T-helper 1 cell (primary cell): ENCODE measurements around the gene TNIK.
"Not testable (repeated sequence)": the region's sequence is repeated elsewhere in the genome, so short reads cannot be mapped to it uniquely, and the experiment has no call there.

Experiments
- DNase-seq, 5 donors: peaks; one replicate each; pipeline ENCODE4 v3.0.0-alpha.2; 2012 to 2020

TNIK gene

DNA sequence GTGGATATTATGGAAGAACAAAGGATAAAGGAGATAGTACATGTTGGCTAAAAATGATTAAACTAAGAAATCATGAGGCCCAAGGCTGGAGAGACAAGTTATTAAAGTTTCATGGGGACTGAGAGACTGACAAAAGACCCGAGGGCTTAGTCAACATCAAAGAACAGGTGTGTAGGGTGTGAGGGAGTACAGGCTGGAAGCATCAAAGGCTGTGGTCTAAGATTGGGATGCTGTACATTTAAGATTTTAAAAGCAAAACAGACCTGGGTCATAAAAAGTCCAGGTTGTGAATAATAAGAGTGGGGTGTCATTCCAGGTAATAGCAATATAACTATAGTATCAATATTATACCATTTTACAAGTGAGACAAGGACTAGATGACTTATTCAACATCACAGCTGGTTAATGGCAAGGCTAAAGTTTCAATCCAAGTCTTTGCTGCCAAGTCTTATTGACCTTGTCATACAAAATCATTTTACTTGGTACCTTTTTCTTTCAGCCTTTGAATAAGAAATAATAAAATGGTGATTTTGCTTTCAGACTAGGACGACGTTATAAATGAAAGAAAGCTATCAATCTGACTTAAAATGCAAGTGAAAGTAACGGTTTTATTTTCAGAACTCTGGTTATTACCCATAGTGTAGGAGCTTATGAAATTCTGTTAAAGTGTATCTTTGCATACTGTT is 211.6 kb downstream of the TNIK start:
- DNase-seq, result peak in 1 of 5 donors; percentile 53

- no peak for DNase-seq
Measured at GRCh38 chr3:171245796-171246765, 214.1 kb downstream of the TNIK start.

- DNase-seq, result no peak
Measured at GRCh38 chr3:171242951-171243350, 217.3 kb downstream of the TNIK start.

DNA sequence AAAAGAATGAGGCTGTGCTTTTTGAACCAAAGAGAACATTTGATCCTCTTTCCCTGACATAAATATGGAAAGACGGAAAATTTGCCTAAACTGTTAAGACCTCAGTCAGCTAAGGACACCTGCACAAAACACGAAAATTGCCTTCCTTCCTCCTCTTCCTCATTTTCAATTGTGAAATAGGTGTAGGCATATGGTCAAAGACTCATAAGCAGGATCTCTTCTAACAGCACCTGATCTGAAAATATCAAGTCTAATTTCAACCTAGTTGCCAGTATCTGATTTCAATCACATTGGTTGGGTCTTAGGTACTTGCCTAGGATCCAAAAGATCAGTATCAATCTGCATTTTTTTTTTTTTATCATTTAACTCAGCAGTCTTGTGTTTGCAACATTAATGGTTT is 218.0 kb downstream of the TNIK start:
- DNase-seq, result no peak

GRCh38 chr3:171241655-171242054 is 218.6 kb downstream of the TNIK start:
- not testable (repeated sequence) for DNase-seq

DNA sequence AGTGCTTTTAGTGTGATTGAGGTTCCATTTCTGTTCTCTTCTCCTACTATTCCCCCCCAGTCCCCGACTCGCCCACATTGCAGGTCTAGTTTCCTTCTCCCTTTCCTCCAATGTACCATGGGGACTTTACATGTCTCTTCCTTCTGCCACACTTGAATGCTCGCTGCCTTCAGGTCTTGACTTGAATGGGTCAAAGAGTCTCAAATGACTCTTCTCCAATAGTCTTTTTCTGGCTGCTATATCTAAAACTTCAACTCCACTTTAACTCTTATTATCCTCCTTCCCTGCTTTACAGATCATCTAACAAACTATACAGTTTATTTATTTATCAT is 219.7 kb downstream of the TNIK start:
- no peak for DNase-seq

DNA sequence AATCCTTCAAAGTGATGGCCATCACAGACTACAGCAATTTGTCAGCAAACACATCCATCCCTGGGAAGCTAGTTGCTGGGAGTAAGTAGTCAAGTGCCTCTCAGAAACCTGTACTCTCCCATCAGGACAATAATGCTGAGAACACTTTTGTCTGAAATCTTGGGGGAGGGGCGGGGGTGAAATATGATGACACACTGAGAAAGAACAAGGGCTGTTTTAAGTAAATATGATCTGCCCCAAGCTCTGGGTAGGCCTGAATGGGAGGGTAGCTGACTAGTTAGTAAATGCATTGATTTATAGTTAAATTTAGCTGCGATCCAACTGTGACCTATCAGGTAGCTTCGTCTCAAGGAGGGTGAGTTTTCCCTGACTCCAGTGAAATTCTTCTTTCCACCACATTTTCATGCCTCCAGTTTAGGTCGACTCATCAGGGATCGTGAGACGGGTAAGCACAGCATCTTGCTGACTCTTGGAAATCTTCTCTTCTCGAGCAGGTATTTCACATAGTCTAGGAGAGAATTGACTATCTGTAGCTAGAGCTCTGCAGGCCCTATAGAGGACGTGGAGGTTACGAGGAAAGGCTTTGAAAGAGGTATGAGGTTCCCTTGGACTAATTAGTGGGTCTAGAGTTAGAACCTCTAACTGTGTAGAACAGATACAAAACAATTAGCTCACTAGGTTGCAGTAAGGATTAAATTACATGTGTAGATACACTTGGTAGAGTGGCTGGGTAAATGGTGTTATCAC is 220.3 kb downstream of the TNIK start:
- no peak for DNase-seq

DNA sequence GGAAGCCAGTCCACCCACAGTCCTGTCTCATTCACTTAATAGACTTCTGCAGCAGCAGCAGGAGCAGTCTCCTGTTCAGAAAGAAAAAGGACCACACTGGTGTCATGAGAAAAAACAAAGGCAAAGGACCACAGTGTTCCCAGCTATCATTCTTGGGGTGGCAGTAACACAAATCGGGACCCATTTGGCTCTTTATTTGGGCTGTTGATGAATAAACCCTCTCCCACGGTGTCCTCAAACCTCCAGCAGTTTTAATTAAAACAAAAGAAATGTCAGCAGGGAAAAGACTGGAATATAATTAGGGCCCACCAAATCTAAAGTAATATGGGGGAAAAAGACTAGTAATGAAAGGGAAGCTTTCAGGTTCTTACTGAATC is 223.2 kb downstream of the TNIK start:
- no peak for DNase-seq

DNA sequence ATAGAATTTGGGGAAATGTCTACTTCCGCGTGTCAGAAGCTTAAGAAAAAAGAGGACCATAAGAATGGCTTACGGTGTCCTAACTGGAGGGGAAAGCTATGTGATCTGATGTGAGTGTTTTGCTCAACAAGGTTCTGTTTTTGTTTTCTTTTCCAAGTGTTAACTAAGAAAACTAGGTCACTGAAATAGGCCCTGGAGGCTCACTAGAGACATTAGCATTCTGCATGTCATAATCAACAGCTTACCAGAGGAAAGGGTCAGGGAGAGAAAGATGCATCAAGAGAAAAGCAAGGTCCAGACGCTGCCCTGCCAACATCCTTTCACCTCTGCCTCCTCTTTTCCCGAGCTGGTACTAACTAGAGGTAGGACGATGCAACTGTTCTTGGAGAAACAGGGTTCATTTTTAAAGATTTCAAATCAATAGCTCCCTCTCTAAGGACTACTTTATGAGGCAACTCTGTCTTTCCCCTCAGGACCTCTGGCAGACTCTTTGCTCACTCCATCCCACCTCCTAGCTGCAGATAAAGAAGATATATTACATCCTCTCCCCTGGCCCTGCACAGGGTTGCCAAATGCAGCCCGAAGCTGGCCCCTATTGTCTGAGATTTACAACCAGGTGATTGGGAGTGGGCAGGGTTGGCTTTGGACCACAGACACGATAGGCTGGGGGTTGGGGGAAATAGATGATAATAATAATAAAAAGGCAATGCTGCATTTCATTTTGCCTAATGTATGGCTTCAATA is 223.8 kb downstream of the TNIK start:
- DNase-seq, result no peak

DNA sequence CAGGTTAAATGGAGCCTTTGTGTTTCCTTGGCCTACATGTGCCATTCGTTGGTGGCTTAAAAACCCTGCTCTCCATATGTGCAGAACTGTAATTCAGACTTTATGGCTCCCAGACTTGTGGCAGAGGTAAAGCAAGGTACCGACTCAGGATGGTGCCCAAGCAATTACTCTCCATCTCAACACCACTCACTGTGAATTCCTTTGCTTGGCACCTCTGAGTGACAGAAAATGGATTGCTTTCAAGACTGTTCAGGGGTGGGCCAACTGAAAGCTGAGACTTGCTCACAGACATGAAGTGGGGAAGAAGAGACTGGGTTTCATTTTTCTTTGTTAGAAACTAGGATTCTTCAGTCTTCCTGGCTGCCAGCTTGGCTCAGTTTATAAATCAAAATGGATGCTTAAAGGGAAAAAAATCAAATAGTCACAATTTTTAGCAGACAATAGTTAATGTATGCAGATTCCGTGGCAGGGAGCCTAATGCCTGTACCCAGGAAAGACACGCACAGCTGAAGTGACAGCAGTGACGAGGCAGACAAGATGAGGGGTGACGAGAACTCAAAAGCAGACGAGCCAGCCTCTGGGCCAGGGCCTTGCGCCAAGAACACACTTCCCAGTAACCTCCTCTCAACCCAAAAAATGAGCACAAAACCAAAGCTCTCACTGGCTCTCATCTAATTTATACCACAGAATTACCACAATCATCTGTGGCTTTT is 225.8 kb downstream of the TNIK start:
- no peak for DNase-seq

DNA sequence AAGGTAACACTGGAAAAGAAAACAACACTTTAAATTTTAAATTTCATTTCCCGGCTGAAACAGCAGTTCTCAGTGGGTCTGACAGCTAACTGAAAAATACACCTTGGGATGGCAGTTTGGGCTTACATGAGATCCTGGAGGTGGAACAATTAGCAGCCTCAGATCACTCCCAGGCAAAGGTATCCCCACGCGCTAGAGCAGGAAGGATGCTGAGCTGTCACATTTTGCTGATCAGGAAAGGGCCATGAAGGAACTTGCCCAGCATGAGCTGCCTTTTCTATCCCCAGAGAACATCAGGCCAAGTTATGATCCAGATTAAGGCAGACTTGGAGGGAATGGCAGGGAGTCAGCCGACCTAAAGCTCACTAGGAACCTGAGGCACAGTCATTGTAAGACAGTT is 228.8 kb downstream of the TNIK start:
- no peak for DNase-seq

- DNase-seq, result no peak
Measured at GRCh38 chr3:171230865-171231264, 229.3 kb downstream of the TNIK start.

DNA sequence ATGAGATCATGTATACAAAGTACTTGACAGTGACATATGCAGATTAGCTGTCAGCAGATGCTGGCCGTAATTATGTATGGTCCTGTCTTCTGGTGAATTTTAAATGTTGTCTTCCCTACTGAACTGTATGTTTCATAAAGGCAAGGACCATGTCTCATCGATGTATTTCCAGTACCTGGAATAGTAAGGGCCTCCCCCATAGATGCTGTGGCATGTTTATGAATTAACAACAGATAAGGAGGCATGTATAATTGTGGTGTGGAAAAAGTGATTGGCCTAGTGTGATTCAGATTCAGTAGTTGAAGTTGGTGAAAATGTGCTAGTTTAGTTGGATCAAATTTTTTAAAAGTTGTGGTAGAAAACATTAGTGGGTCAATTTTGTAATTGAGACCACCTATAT is 231.0 kb downstream of the TNIK start:
- no peak for DNase-seq

DNA sequence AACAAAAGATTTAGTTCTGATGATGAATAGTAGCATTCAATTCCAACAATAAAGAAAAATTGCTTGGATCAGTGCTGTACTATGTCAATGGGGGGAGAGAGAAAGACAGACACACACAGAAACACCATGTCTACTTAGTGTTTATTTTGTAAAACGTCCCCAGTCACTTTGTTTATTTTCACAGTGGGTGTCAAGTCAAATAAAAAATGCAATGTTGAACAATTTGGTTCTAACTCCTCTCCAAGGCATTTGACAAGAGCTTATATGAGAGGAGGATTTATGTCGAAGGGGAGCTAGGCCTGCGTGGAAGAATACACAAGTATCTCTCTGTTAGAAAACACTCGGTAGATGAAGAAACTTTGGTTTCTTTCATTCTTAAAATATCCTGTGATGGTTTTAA is 232.0 kb downstream of the TNIK start:
- DNase-seq, result no peak

DNA sequence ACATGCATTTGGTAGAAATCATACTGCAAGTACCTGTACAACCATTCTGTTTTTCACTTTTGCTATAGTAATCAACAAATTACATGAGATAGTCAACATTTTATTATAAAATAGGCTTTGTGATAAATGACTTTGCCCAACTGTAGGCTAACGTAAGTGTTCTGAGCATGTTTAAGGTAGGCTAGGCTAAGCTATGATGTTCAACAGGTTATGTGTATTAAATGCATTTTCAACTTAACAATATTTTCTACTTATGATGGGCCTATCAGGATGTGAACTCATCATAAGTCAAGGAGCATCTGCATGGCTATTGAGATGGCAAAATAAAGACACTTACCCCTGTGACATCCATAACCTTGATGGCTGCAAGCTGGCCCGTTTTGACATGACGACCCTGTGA is 232.4 kb downstream of the TNIK start:
- no peak for DNase-seq

- DNase-seq, result no peak
Measured at GRCh38 chr3:171227359-171227758, 232.8 kb downstream of the TNIK start.

GRCh38 chr3:171226794-171227193 is 233.4 kb downstream of the TNIK start:
- no peak for DNase-seq

DNA sequence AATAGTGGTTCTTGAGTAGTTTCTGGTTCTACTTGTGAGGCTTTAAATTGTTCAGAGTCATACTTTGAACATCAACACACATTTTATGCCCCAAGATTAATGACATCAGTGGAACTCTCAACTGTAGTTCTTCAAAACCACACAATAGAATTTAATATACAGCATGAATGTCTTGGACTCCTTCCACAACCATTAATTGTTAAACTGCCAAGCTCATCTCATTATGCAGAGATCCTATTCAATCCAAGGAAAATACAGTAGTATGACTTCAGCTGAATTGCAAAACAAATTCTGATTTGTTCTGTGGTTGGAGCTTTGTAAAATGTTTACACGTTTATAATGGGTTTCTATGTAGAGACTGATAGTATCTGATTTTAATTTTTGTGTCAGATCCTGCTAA is 234.5 kb downstream of the TNIK start:
- DNase-seq, result no peak

GRCh38 chr3:171225165-171225564 is 235.0 kb downstream of the TNIK start:
- DNase-seq, result peak in 1 of 5 donors; percentile 73

DNA sequence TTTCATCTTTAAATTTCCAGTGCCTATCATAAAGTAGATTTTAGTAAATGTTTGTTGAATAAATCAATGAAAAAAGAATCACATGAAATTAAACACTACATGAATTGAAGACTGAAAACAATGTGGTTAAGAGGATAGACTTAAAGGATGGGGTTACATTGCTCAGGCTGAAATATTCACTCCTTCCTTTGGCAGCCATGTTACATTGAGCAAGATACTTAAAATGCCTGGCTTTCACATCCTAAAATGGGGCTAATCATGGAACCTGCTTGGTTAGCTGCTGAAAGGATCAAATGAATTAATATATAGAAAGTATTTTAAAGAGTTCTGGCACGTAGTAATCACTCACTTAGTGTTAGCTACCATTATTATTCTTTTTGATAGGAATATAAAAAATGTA is 236.8 kb downstream of the TNIK start:
- DNase-seq, result no peak

DNA sequence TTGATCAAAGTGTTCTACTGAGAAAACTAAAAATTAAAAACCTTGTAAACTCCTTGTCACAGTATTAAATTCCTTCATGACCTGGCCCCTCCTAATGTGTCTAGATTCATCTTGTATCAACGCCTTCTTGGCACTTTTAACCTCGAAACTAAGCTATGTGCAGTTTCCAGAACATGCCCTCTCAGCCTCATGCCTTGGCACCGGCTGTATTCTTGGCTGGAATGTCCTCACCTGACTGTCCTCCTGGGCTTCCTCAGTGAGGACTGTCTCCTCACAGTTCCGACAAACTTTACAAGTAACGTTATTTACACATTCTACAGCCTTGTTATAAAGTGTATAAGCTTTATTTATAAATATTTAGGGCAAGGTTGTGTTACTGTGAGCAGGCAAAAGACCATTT is 237.2 kb downstream of the TNIK start:
- no peak for DNase-seq

- no peak for DNase-seq
Measured at GRCh38 chr3:171221597-171221996, 238.6 kb downstream of the TNIK start.
